HepG2 (cell line): Measurements from ENCODE around the gene TBX6. TPM values are rescaled to one million over a fixed set of nuclear protein-coding genes. Genes with fewer than 3 reads are reported as not detected.
A peak's percentile ranks its signal among the peaks of the same experiment; 100 is the strongest.

Source experiments
- ELF4 ChIP-seq: sonication (generic); formaldehyde crosslinking; IDR thresholded peaks from 2 replicates; pipeline ENCODE4 v1.5.0; 2020; ENCODE audit warnings: missing genetic modification reagents, mild to moderate bottlenecking, moderate library complexity, borderline replicate concordance
- HDAC6 ChIP-seq: fragments of 200-600 bp; sonication (generic); IDR thresholded peaks from 2 replicates; pipeline ENCODE4 v1.7.0; 2017; ENCODE audit warnings: mild to moderate bottlenecking, antibody characterized with exemption, low read length, low read depth
- JUND ChIP-seq: sonication (generic); formaldehyde crosslinking; IDR thresholded peaks from 2 replicates; pipeline ENCODE4 v1.8.0; 2022; ENCODE audit warnings: mild to moderate bottlenecking, missing genetic modification reagents
- MAX ChIP-seq: IDR thresholded peaks from 2 replicates; pipeline ENCODE4 v1.6.1; 2012; ENCODE audit warnings: inconsistent platforms
- NONO ChIP-seq, 2 experiments: fragments of 450-650 bp in 1 of 2; sonication (generic) in 1 of 2; formaldehyde crosslinking in 1 of 2; IDR thresholded peaks in 1 of 2; conservative IDR thresholded peaks in 1 of 2; 2 replicates each; pipeline versions ENCODE4 v1.6.1 to v1.8.0; 2017 to 2022; ENCODE audit warnings: mild to moderate bottlenecking in 1 of 2, missing genetic modification reagents in 1 of 2, moderate library complexity in 1 of 2
- SUZ12 ChIP-seq: fragments of 150-350 bp; IDR thresholded peaks from 2 replicates; pipeline ENCODE4 v1.6.1; 2014; ENCODE audit warnings: low read depth, low read length
- ZFP1 ChIP-seq: IDR thresholded peaks from 2 replicates; pipeline ENCODE4 v1.6.1; 2016
- ZFP91 ChIP-seq: sonication (generic); formaldehyde crosslinking; IDR thresholded peaks from 2 replicates; pipeline ENCODE4 v1.9.0; 2022; ENCODE audit warnings: missing genetic modification reagents, mild to moderate bottlenecking, borderline replicate concordance
- ZNF354B ChIP-seq: sonication (generic); formaldehyde crosslinking; IDR thresholded peaks from 2 replicates; pipeline ENCODE4 v1.8.0; 2022; ENCODE audit warnings: mild to moderate bottlenecking, missing genetic modification reagents
- ZNF547 ChIP-seq: sonication (generic); formaldehyde crosslinking; IDR thresholded peaks from 2 replicates; pipeline ENCODE4 v1.5.1; 2020; ENCODE audit warnings: mild to moderate bottlenecking, missing genetic modification reagents
- ZNF572 ChIP-seq: sonication (generic); formaldehyde crosslinking; IDR thresholded peaks from 2 replicates; pipeline ENCODE4 v1.5.1; 2020; ENCODE audit warnings: mild to moderate bottlenecking, missing genetic modification reagents
- ZNF704 ChIP-seq: sonication (generic); formaldehyde crosslinking; IDR thresholded peaks from 2 replicates; pipeline ENCODE4 v1.8.1; 2023; ENCODE audit warnings: mild to moderate bottlenecking, inconsistent platforms, moderate library complexity, missing genetic modification reagents, borderline replicate concordance
- ZNF816 ChIP-seq: sonication (generic); formaldehyde crosslinking; IDR thresholded peaks from 2 replicates; pipeline ENCODE4 v1.8.0; 2022; ENCODE audit warnings: missing genetic modification reagents, mild to moderate bottlenecking, borderline replicate concordance
- polyA plus RNA-seq, 8 experiments: library from polyadenylated mRNA; depleted of rRNA in 3 of 8; stranded (reverse) in 7 of 8; unstranded in 1 of 8; fragments of >200 nt; fragmentation: Illumina TruSeq in 4 of 8; extraction: Trizol in 4 of 8; gene quantifications; 2 replicates each; pipeline versions ENCODE4 v1.2.1 to v1.2.3, GENCODE V29; 2011 to 2016; ENCODE audit warnings: low read depth in 4 of 8, missing spikeins in 1 of 8, mixed read lengths in 1 of 8; ENCODE audit not compliant: insufficient read depth in 1 of 8
- total RNA-seq, 5 experiments: library from RNA; depleted of rRNA; stranded (reverse); fragments of >200 nt; fragmentation: Illumina TruSeq; extraction: Trizol; gene quantifications; 2 replicates each; pipeline ENCODE4 v1.2.3, GENCODE V29; 2016; ENCODE audit warnings: low read depth in 1 of 5
- TF ChIP-seq, protein P1 (sequence below): sonication (generic); formaldehyde crosslinking; IDR thresholded peaks from 2 replicates; pipeline ENCODE4 v1.4.0; 2020; ENCODE audit warnings: missing genetic modification reagents, mild to moderate bottlenecking, borderline replicate concordance
- TF ChIP-seq, protein P2 (sequence below): sonication (generic); formaldehyde crosslinking; conservative IDR thresholded peaks from 2 replicates; pipeline ENCODE4 v1.4.0; 2020; ENCODE audit warnings: missing genetic modification reagents
- TF ChIP-seq, protein P3 (sequence below): sonication (generic); formaldehyde crosslinking; IDR thresholded peaks from 2 replicates; pipeline ENCODE4 v1.5.0; 2020; ENCODE audit warnings: mild to moderate bottlenecking, missing genetic modification reagents
- TF ChIP-seq, protein P4 (sequence below): conservative IDR thresholded peaks from 2 replicates; pipeline ENCODE4 v1.6.1; 2018; ENCODE audit warnings: missing genetic modification reagents

The TBX6 gene
- total and polyA plus RNA-seq, 2 of the 13 experiments (the other 11 are each of a cell fraction or from before 2014, with no cell fraction given): 0.24 to 0.42 TPM

GRCh38 chr16:30090610-30091331 is 953 bp downstream of the TBX6 start (continued):
- TF ChIP-seq, protein P1, sequence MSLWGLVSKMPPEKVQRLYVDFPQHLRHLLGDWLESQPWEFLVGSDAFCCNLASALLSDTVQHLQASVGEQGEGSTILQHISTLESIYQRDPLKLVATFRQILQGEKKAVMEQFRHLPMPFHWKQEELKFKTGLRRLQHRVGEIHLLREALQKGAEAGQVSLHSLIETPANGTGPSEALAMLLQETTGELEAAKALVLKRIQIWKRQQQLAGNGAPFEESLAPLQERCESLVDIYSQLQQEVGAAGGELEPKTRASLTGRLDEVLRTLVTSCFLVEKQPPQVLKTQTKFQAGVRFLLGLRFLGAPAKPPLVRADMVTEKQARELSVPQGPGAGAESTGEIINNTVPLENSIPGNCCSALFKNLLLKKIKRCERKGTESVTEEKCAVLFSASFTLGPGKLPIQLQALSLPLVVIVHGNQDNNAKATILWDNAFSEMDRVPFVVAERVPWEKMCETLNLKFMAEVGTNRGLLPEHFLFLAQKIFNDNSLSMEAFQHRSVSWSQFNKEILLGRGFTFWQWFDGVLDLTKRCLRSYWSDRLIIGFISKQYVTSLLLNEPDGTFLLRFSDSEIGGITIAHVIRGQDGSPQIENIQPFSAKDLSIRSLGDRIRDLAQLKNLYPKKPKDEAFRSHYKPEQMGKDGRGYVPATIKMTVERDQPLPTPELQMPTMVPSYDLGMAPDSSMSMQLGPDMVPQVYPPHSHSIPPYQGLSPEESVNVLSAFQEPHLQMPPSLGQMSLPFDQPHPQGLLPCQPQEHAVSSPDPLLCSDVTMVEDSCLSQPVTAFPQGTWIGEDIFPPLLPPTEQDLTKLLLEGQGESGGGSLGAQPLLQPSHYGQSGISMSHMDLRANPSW: no peak
- TF ChIP-seq HDAC6: no peak
- no peak for TF ChIP-seq ZNF704
- no peak for TF ChIP-seq JUND (CRISPR knock-in tag)
- TF ChIP-seq, protein P2, sequence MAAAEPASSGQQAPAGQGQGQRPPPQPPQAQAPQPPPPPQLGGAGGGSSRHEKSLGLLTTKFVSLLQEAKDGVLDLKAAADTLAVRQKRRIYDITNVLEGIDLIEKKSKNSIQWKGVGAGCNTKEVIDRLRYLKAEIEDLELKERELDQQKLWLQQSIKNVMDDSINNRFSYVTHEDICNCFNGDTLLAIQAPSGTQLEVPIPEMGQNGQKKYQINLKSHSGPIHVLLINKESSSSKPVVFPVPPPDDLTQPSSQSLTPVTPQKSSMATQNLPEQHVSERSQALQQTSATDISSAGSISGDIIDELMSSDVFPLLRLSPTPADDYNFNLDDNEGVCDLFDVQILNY (CRISPR knock-in tag): no peak
- no peak for TF ChIP-seq NONO (IDR thresholded peaks at IDR 0.05)
- TF ChIP-seq NONO (CRISPR knock-in tag; conservative IDR thresholded peaks at IDR 0.05): 0 out of 2 replicates have a peak, but pooled peaks have one; percentile 47
- TF ChIP-seq, protein P3, sequence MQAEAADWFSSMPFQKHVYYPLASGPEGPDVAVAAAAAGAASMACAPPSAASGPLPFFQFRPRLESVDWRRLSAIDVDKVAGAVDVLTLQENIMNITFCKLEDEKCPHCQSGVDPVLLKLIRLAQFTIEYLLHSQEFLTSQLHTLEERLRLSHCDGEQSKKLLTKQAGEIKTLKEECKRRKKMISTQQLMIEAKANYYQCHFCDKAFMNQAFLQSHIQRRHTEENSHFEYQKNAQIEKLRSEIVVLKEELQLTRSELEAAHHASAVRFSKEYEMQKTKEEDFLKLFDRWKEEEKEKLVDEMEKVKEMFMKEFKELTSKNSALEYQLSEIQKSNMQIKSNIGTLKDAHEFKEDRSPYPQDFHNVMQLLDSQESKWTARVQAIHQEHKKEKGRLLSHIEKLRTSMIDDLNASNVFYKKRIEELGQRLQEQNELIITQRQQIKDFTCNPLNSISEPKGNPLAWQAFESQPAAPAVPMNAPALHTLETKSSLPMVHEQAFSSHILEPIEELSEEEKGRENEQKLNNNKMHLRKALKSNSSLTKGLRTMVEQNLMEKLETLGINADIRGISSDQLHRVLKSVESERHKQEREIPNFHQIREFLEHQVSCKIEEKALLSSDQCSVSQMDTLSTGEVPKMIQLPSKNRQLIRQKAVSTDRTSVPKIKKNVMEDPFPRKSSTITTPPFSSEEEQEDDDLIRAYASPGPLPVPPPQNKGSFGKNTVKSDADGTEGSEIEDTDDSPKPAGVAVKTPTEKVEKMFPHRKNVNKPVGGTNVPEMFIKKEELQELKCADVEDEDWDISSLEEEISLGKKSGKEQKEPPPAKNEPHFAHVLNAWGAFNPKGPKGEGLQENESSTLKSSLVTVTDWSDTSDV (CRISPR knock-in tag): no peak
- no peak for TF ChIP-seq ZNF816
- no peak for TF ChIP-seq ZFP1
- 0 out of 2 replicates have a peak, but pooled peaks have one; percentile 38 for TF ChIP-seq ELF4
- TF ChIP-seq, protein P4, sequence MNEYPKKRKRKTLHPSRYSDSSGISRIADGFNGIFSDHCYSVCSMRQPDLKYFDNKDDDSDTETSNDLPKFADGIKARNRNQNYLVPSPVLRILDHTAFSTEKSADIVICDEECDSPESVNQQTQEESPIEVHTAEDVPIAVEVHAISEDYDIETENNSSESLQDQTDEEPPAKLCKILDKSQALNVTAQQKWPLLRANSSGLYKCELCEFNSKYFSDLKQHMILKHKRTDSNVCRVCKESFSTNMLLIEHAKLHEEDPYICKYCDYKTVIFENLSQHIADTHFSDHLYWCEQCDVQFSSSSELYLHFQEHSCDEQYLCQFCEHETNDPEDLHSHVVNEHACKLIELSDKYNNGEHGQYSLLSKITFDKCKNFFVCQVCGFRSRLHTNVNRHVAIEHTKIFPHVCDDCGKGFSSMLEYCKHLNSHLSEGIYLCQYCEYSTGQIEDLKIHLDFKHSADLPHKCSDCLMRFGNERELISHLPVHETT (CRISPR knock-in tag): no peak
- TF ChIP-seq ZFP91: 0 out of 2 replicates have a peak, but pooled peaks have one; percentile 58
- no peak for TF ChIP-seq ZNF572
- TF ChIP-seq SUZ12: no peak
- TF ChIP-seq MAX: no peak
- no peak for TF ChIP-seq ZNF547
- TF ChIP-seq ZNF354B (CRISPR knock-in tag): no peak
